Measurements from ENCODE around the gene TJP1.
"Not testable (repeated sequence)": the region's sequence is repeated elsewhere in the genome, so short reads cannot be mapped to it uniquely, and the experiment has no call there.

The TJP1 gene

DNA sequence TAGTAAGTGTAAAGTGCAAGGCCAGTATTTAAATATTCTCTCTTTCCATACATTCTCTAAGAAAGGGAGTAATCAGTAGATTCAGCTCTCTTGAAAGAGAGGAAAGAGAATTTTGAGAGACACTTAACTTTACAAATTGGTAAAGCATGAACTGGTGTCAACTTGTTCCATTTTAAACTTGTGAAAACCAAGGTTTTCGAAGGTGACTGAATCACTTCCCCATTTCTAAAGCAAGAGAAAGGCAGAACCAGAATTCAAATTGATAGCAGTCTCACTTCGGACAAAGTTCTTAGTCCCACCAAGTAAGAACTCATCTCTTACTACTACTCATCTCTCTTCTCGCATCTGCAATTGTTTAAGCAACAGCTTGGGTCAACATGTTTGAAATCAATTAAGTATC is 22.4 kb downstream of the TJP1 start:
- DNase-seq = no peak

DNA sequence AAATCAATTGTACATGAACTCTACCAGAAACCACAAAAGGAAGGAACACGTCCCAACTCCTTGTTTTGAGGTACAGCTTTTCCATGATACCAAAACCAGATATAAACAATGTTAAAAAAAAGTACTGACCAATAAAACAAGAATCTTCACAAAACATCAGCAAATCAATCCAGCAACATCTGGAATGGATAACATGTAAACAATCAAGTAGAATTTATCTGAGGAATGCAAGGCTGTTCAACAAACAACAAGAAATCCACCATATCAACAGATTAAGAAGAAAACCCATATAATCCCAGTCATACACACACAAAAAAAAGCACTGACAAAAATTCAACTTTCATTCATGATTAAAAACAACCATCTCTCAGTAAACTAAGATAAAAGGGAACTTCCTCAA is 26.7 kb downstream of the TJP1 start:
- DNase-seq = no peak

DNA sequence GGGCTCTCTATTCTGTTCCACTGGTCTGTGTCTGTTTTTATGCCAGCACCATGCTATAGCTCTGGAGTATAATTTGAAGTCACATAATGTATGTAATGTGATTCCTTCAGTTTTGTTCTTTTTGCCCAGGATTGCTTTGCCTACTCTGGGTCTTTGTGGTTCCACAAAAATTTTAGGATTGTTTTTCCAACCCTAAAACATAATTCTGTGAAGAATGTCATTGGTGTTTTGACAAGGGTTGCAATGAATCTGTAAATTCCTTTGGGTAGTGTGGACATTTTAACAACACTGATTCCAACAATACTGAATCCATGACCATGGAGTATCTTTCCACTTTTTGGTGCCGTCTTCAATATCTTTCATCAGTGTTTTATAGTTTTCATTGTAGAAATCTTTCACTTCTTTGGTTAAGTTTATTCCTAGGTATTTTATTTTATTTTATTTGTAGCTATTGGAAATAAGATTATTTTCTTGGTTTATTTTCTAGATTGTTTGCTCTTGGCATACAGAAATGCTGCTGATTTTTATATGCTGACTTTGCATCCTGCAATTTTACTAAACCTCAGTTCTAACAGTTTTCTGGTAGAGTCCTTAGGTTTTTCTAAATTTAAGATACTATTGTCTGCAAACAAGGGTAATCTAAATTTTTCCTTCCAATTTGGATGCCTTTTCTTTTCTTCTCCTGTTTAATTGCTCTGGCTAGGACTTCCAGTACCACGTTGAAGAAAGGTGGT is 29.7 kb downstream of the TJP1 start:
- DNase-seq = no peak

DNA sequence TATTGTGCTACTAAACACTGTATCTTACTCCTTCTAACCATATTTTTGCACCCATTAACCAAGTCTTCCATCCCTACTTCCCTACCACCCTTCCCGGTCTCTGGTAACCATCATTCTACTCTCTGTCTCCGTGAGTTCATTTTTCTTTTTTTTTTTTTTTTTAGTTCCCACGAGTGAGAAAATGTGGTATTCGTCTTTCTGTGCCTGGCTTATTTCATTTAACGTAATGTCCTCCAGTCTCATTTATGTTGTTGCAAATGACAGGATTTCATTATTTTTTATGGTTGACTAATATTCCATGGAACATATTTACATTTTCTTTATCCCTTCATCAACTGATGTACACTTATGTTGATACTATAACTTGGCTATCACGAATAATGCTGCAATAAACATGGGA is 31.7 kb downstream of the TJP1 start:
- no peak for DNase-seq

DNA sequence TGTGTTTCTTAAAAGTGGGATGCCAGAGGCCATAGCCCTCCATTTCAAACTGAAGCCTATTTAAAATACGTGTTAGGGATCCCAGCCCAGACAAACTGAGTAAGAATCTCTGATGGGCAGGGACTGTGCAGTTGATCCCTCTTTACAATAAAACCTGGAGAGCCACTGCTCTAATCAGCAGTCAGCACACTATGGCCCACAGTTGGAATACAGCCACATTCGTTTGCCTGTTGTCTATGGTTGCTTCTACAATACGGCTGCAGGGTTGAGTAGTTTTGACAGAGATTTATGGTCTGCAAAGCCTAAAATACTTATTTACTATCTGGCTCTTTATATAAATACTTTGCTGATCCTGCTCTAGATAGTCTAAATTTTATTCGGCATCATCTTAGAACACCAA is 32.4 kb downstream of the TJP1 start:
- no peak for DNase-seq

DNA sequence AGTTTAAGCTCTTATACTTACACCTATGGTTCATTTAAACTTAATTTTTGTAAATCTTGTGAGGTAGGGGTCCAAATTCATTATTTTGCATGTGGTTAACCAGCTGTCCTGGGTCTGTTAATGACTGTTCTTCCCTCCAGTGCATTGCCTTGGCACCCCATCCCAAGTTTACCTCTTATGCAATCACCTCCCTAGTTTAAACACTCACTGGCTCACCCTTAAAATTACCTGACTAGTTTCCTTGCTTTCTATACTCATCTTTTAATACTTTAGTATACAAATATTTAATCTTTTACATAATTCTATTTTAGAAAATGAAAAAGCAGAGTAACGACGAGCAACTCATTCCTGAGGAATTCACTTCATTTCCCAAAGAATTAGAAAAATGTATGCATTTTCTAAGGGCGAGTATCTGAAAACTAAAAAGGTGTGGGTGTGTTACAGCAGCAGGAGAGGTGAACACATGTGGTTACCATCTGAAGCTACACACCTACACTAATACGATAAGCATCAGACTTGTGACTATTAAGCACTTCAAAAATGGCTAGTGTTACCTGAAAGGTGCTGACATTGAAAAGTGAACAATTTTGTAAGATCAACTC is 33.7 kb downstream of the TJP1 start:
- DNase-seq = no peak

DNA sequence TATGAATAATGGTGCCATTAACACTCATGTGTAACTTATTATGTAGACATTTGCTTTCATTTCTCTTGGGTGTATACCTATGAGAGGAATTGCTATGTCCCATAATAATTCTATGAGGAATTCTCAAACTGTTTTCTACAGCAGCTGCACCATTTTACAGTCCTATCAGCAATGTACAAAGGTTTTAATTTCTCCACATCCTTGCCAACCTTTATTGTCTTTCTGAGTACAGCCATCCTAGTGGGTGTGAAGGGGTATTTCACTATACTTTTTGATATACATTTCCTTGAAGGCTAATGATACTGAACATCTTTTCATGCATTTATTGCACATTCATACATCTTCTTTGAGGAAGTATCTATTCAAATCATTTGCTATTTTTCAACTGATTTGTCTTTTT is 34.5 kb downstream of the TJP1 start:
- DNase-seq = no peak

DNA sequence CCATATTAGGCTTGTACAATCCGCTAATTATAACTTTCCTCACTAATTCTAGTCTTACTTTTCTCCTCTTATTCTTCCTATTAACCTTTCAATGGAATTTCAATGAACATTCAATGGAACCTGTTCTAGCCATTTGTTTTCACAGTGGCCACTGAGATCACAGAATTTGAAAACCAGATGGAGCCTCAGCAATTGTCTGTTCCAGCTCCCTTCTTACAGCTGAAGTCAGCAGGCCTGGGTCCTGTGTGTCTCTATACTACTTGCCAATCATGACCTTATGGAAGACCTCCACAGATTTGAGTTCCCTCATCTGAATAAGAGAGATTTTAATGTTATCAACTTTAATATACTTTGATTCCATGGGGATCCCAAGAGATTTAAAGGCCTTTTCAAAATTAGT is 36.6 kb downstream of the TJP1 start:
- DNase-seq = no peak

DNA sequence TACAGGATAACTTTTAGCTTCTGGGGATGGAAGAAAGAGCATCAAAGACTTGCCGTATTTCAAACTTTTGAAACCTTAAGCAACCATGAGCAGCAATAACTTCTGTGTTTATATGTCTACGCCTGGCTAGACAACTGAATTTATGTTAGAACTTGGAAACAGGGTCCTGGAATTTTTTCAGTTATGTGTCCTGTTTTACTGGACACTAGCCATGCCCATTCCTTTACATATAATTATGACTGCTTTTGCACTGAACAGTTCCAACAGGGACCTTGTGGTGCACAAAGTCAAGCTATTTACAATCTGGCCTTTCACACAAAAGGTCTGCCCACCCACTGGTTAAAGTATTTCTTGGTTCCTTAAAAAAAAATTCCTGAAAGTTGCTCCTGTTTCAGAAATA is 37.1 kb downstream of the TJP1 start:
- DNase-seq = no peak

DNA sequence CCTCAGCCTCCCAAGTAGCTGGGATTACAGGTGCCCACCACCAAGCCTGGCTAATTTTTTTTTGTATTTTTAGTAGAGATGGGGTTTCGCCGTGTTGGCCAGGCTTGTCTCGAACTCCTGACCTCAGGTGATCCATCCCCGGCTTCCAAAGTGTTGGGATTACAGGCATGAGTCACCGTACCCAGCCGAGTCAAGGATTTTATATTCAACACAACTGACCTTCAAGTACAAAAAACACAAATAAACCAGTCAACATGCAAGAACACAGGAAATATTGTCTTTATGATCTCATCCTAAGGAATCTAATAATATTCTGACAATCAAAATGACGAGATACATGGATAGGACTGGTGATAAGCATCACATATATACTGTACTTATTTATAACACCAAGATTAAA is 37.9 kb downstream of the TJP1 start:
- no peak for DNase-seq

DNA sequence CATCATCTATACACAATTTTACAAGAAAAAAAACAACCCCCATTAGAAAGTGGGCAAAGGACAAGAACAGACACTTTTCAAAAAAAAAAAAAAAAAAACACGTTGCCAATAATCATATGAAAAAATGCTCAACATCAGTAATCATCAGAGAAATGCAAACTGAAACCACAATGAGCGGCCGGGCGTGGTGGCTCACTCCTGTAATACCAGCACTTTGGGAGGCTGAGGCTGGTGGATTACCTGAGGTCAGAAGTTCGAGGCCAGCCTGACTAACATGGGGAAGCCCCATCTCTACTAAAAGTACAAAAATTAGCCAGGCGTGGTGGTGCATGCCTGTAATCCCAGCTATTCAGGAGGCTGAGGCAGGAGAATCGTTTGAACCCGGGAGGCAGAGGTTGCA is 39.5 kb downstream of the TJP1 start:
- DNase-seq = not testable (repeated sequence)

DNA sequence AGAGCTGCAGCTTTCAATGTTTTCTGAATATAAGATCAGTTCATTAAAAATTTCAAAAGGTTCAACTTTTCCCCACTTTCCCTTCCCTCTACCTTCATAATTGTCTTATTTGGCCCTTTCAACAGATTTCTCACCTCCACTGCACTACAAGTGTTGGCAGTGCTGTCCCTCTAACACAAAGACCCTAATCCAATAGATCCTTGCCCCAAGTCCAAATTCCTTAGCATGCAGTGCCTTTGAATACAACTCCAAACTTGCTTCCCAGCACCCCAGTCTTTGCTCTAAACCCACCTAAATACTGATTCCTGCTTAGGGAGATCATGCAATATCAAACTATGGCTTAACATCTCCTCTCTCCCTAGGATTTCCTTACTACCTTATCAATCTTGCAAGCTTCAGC is 43.9 kb downstream of the TJP1 start:
- no peak for DNase-seq

DNA sequence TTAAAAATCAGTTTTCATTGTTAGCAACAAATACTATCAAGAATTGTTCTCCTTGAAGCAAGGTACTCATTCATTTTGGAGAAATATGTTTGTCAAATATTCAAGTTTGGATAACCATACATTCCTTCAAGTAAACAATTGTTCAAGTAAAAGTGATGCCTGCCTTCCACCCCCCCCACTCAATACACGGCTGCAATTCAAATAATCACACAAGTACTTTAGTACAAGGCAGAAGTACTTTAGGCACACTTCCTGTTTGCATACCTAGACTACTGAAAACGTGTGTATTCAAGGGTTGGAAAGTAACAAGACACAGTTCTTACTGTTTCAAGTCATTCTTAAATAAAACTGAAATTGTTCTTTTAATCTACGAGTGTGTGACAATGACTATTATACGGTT is 45.4 kb downstream of the TJP1 start:
- DNase-seq = no peak

DNA sequence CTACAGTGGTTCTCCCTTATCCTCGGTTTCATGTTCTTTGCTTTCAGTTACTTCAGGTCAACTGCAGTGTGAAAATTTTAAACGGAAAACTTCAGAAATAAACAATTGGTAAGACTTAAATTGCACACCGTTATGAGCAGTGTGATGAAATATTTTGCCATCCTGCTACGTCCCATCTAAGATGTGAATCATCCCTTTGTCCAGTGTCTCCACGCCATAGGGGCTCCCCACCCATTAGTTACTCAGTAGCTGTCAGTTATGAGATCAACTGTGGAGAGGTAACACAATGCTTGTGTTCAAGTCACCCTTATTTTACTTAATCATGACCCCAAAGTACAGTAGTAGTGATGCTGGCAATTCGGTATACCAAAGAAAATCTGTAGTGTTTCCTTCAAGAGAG is 47.4 kb downstream of the TJP1 start:
- DNase-seq = no peak

DNA sequence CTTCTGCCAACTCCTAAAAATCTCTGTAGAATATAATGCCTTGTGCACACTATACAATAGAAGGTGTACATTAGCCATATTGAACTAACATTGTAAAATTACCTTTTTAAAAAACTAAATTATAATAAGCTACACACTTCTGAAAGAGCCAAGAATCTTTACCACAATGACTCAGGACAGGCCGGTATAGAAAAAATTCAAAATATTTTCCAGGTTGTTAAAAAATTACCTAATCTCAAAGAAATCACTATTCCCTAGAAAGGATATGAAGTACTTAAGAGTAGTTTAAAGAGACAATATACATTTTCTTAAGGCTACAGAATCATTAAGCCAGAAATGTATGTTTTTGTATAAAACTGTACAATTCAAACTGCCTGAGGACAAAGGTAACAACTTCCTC is 48.5 kb downstream of the TJP1 start:
- no peak for DNase-seq

DNA sequence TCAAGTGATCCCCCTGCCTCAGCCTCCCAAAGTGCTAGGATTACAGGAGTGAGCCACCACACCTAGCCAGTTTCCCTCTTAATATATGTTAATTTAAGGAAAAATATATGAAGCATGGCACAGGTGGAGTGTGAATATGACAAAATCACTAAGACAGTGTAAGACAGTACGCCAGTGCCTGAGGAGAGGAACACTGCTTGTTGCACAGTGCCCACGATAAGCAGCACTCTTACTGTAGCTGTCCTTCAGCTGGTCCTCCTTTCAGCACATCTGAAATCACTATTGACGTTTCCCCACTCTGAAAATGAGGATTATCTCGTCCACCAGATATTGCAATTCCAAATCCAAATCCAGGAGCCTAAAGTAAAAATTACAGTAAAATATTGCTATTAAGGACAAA is 49.3 kb downstream of the TJP1 start:
- DNase-seq = no peak

DNA sequence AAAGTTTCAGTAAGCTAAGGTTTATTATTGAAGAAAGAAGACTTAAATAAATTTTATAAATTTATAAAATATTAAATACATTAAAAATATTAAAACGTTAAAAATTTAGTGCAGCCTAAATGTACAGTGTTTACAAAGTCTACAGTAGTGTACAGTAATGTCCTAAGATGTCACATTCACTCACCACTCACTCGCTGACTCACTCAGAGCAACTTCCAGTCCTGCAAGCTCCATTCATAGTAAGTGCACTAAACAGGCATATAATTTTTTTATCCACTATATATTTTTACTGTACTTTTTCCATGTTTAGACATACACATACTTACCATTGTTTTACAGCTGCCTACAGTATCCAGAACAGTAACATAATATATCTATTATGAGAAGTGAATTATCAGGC is 51.5 kb downstream of the TJP1 start:
- DNase-seq = no peak

DNA sequence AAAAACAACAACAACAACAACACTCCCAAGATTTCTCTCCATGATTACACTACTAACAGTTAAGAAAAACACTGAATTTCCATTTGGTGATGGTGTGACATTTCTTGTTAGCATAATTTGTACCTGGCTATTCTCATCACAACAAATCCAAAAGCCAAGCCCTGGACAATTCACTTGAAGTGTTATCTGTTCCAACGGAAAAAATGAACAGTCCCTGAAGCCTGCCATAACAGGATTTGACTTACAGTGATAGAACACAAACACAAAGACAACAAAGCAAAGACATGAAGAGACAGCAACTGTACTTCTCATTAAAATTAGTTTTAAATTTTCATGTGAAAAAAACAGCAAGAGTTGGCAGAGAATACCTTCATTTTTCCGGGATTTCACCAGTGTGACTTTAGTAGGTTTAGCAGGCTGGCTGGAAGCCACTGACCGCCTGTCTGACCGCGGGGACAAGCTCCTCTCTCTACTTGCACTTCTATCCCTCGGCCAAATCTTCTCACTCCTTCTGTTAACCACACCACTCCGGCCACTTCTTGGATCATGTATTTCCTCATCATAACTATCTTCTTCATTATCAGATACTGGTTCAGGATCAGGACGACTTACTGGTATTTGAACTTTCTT is 56.3 kb downstream of the TJP1 start:
- DNase-seq = no peak

DNA sequence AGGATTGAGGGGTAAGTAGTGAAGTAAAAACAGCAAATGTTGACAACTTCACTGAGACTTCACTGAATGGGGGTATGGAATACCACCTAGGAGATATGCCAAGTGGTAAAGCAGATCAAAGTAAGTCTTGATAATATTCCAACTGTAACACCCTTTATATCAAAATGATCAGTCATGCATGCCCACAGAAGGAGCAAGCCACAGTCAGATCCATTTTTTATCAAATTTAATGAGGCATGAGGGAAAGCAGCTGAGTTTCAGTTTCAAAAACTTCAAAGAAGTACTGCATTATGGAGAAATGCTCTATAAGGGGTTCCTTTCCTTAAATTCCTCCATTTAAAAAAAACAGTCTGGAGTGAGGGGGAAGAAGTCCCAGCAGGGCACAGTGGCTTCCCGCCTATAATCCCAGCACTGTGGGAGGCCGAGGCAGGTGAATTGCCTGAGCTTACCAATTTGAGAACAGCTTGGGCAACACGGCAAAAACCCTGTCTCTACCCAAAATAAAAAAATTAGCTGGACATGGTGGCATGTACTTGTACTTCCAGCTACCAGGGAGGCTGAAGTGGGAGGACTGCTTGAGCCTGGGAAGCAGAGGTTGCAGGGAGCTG is 56.9 kb downstream of the TJP1 start:
- no peak for DNase-seq

DNA sequence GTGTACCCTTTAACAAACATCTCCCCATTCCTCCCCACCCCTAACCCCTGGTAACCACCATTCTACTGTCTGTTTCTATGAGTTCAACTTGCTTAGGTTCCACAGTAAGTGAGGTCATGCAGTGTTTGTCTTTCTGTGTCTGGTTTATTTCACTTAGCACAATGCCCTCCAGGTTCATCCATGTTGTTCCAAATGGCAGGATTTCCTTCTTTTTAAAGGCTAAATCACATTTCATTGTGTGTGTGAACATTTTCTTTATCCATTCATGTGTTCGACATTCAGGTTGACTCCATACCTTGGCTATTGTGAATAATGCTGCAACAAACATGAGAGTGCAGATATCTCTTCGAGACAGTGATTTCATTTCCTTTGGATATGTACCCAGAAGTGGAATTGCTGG is 62.7 kb downstream of the TJP1 start:
- no peak for DNase-seq

DNA sequence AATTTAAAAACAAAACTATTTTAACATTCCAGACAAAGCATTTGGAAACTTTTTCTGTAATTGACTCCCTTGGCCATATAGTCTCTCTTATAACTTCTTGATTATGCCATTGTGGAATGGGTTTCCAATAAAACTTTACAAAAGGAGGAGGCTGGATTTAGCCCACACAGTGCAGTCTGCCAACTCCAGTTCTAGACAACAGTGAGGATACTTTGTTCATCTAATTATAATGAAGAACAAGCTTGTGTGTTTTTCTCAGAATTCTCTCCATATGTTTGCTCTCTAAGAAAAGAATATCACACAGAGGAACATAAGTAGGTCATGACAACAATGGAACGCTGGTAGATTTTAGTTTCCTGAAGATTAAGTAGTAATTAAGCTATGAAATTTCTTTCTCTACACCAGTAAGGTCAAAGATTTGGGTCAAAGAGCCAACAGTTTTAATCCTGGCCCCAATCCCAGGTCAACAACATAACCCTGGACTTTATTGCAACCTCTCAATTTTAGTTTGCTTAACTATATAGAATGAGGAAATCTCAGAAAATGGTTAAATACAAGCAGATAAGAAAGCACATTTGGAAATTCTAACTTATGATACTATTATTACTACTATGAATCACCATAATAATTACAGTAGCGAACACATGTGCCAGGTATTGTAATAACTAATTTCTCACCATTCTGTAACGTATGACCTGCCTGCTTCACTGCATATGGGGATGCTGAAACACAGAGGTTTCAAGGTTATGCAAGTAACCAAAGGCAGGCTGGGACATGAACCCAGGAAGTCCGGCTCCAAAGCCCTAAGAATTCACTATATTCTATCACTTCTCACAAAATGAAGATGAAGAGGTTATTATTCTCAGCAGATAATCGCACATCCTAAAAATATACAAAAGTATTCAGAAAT is 65.7 kb downstream of the TJP1 start:
- DNase-seq = no peak

DNA sequence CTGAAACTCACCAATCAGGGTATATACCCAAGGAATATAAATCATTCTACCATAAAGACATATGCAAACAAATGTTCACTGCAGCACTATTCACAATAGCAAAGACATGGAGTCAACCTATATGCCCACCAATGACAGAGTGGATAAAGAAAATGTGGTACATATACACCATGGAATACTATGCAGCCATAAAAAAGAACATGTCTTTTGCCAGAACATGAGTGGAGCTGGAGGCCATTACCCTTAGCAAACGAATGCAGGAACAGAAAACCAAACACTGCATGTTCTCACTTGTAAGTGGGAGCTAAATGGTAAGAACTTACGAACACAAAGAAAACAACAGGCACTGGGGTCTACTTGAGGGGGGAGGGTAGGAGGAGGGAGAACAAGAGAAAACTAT is 68.3 kb downstream of the TJP1 start:
- not testable (repeated sequence) for DNase-seq

DNA sequence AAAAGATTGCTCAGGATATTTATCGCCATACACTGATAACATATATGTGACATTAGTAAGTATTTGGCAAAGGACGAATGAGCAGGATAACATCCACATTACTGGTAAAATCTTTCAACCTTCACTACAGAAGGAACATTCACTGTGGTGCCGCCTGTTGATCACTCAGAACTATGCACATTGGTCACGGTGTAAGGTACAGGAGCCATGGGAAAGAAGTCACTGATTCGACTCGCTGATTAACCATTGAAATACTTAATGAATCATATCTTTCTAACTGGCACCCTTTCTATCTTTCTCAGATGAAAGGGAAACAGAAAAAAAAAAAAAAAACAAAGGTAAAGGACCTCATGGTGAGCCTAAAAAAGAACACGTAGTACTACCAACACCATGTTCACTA is 68.8 kb downstream of the TJP1 start:
- no peak for DNase-seq

Data from T-helper 2 cell (primary cell).